ENCODE data around the gene DGCR8.

GRCh38 chr22:20124083-20124787 is 44.2 kb downstream of the DGCR8 start:
- no peak for TF ChIP-seq EZH2phosphoT487 (IDR thresholded peaks at IDR 0.05; ENCODE audit: borderline replicate concordance, low read length)
- TF ChIP-seq, protein P1, sequence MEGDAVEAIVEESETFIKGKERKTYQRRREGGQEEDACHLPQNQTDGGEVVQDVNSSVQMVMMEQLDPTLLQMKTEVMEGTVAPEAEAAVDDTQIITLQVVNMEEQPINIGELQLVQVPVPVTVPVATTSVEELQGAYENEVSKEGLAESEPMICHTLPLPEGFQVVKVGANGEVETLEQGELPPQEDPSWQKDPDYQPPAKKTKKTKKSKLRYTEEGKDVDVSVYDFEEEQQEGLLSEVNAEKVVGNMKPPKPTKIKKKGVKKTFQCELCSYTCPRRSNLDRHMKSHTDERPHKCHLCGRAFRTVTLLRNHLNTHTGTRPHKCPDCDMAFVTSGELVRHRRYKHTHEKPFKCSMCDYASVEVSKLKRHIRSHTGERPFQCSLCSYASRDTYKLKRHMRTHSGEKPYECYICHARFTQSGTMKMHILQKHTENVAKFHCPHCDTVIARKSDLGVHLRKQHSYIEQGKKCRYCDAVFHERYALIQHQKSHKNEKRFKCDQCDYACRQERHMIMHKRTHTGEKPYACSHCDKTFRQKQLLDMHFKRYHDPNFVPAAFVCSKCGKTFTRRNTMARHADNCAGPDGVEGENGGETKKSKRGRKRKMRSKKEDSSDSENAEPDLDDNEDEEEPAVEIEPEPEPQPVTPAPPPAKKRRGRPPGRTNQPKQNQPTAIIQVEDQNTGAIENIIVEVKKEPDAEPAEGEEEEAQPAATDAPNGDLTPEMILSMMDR (IDR thresholded peaks at IDR 0.05; ENCODE audit: low read depth, low read length, poor library complexity, severe bottlenecking): no peak

Data from DOHH2 (cell line).